ENCODE results near the gene GTPBP6.
A peak's percentile ranks its signal among the peaks of the same experiment; 100 is the strongest.
"Not testable (repeated sequence)": the region's sequence is repeated elsewhere in the genome, so short reads cannot be mapped to it uniquely, and the experiment has no call there.

GTPBP6 gene

GRCh38 chrX:334971-335757 lies 16.6 kb upstream of the GTPBP6 start:
- no peak for DNase-seq

GRCh38 chrX:334331-334891 lies 15.8 kb upstream of the GTPBP6 start:
- no peak for DNase-seq

DNA sequence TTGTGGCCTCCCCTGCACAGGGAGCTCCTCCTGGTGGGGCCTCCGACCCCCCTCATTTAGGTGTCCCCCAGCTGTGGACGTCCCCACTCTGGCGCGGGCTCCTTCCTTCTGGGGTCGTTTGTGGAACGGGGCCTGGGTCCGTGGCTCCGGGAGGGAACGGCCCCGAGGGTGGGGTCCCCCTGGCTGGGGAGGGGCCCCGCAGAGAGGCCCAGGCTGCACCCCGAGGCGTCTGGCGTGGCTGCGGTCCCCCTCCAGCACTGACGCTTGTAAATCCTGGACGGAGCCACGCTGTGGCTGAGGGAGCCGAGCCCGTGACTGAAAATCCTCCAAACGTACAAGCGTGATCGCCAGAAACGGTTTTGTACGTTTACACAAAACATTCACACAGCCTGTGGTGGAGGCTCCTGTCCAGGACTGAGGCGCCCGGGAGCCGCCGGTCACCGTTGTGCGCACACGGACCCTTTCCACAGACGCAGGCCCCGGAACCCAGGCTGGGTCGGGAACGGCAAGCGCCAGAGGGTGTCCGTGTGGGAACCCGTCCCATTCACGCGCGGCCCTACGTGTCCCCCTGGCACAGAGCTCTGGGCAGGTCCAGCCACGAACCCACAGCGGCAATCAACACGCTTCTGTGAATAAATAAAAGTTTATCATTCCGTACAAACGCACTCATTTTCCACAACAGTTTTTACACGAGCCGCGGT lies 15.2 kb upstream of the GTPBP6 start:
- DNase-seq: no peak

DNA sequence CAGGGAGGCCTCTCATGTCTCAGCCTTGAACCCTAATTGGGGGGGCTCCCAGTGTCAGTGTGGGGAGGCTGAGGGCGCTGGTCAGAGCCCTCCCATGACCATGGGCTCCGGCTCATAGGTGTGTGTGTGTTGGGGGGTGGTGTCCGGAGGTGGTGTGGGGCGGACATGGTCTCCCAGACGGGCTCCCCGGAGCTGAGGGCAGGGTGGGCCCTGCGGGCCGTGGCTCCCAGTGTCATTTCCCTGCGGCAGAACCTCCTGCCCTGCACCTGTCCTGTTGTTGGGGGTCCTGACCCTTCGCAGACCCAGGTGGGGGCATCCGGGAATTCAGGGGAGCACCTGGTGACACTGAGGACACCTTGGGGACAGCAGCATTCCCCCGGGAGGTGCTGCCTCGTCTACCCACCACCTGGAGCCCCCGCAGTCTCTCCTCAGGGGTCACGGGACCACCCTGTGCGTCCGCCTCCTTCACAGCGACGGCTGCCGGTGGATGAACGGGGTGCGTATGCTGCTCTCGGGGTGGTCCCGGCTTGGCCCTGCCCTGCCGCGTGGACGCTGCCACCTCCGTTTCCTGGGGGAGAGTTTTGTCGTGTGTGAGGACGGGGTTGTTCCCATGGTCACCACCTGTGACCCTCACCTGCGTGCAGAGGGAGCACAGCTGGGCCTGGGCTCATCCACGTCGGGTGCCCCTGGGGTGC lies 14.5 kb upstream of the GTPBP6 start:
- no peak for DNase-seq

- no peak for DNase-seq
Measured at GRCh38 chrX:332496-332860, 13.9 kb upstream of the GTPBP6 start.

GRCh38 chrX:331825-332495 lies 13.4 kb upstream of the GTPBP6 start:
- no peak for DNase-seq

DNA sequence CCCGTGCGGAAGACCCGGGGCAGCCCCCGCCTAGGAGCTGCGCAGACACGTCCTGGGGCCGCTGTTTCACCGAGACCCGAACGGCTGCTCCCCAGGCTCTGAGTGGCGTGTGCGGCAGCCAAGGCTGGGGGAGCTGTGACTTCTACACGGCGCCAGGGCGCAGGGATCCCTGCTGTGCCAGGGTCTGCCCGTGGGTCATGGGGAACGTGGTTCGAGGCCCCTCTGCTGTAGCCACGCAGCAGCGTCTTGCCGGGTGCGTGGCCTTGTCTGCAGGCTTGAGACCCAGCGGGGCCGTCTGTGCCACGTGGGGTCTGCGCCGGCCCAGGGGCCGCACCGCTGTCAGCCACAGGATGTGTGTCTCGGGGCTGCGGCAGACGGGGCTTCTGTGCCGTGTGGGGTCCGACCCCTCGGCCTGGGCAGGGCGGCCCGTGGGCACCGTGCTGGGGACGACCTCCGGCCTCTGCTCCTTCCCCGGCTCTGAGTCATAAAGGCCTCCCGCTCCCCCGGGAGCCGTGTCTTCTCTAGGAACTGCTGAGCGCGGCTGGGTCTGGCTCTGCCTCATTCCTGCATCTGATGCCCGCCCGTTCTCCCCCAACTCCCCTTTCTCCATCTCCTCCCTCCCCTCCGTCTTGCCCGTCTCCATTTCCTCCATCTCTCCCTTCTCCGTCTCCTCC lies 12.7 kb upstream of the GTPBP6 start:
- no peak for DNase-seq

- no peak for DNase-seq
Measured at GRCh38 chrX:330726-331150, 12.1 kb upstream of the GTPBP6 start.

- not testable (repeated sequence) for DNase-seq
Measured at GRCh38 chrX:330141-330725, 11.6 kb upstream of the GTPBP6 start.

DNA sequence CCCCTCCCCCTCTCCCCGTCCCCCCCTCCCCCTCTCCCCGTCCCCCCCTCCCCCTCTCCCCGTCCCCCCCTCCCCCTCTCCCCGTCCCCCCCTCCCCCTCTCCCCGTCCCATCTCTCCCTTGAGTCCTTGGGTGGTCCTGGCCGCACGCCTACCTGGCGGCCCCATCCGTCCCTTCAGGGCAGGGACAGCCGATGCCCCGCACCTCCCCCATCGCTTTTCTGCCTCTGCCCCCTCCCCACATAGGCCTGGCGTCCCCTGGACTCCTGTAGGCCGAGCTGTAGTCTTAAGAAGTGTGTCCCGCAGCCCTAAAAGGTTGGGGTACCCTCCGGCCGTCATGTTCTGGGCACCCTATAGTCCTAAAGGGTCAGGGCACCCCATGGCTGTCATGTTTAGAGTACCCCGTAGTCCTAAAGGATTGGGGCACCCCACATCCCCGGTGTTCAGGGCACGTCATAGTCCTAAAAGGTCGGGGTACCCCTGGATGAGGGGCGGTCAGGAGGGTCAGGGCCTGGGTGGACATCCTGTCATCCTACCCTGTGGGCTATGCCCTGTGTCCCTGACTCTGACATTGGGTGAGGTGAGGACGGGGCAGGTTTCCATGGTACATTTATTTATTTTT lies 10.8 kb upstream of the GTPBP6 start:
- no peak for DNase-seq

GRCh38 chrX:327660-328126 lies 9.1 kb upstream of the GTPBP6 start:
- DNase-seq: no peak

DNA sequence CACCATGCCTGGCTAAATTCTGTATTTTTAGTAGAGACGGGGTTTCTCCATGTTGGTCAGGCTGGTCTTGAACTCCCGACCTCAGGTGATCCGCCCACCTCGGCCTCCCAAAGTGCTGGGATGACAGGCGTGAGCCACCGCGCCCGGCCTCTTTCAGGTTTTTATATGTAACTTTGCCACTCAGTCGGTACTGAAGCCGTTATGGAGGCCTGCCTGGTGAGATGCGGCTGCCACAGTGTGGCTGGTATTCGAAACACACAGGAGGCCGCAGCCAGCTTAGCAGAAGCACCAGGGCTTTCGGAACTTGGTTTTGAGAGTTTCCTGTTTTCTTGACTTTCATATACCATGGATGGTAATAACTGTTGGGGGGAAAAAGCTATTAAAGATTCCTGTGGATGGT lies 6.1 kb upstream of the GTPBP6 start:
- peak; percentile 17 to 19 for DNase-seq

DNA sequence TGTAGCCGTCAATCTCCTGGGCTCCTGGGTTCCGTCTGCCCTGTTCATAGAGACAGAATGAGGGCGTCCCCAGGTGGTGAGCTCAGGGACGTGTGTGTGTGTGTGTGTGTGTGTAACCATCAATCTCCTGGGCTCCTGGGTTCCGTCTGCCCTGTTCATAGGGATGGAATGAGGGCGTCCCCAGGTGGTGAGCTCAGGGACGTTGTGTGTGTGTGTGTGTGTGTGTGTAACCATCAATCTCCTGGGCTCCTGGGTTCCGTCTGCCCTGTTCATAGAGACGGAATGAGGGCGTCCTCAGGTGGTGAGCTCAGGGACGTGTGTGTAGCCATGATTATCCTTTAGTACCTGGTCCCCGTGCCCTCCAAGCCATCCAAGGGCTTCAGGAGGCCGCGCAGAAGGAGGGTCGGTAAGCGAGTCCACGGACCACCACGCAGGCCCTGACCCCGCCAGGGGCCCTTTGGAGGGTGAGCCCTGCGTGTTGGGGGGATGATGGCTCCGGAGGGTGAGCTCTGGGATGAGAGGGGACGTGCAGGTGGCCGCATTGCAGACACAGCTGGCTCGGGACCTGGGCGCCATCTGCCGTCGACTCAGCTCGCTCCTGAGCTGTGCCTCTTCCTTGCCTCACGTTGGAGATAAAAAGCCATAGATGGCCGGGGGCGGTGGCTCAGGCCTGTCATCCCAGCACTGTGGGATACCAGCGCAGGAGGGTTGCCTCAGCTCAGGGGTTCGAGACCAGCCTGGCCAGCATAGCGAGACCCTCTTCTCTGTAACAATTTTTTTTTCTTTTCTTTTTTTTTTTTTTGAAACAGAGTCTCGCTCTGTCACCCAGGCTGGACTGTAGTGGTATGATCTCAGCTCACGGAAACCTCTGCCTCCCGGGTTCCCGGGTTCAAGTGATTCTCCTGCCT lies 5.4 kb upstream of the GTPBP6 start:
- DNase-seq: peak in 1 of 2 donors; percentile 14

- DNase-seq: peak; percentile 7 to 36
Measured at GRCh38 chrX:320126-320783, 1.7 kb upstream of the GTPBP6 start.

GRCh38 chrX:319579-320125 lies 1.1 kb upstream of the GTPBP6 start:
- DNase-seq: no peak

- DNase-seq: peak; percentile 99
Measured at GRCh38 chrX:318068-318738, 393 bp downstream of the GTPBP6 start.

GRCh38 chrX:317424-318067 lies 1.1 kb downstream of the GTPBP6 start:
- peak; percentile 7 to 92 for DNase-seq
